LNCAP (cell line): Measurements from ENCODE around the gene IFRD1.

Source experiments
- TF ChIP-seq, protein P1 (sequence below): fragments of 450-650 bp; IDR thresholded peaks from 2 replicates; pipeline ENCODE4 v1.5.1; 2017; ENCODE audit warnings: mild to moderate bottlenecking

IFRD1 gene

DNA sequence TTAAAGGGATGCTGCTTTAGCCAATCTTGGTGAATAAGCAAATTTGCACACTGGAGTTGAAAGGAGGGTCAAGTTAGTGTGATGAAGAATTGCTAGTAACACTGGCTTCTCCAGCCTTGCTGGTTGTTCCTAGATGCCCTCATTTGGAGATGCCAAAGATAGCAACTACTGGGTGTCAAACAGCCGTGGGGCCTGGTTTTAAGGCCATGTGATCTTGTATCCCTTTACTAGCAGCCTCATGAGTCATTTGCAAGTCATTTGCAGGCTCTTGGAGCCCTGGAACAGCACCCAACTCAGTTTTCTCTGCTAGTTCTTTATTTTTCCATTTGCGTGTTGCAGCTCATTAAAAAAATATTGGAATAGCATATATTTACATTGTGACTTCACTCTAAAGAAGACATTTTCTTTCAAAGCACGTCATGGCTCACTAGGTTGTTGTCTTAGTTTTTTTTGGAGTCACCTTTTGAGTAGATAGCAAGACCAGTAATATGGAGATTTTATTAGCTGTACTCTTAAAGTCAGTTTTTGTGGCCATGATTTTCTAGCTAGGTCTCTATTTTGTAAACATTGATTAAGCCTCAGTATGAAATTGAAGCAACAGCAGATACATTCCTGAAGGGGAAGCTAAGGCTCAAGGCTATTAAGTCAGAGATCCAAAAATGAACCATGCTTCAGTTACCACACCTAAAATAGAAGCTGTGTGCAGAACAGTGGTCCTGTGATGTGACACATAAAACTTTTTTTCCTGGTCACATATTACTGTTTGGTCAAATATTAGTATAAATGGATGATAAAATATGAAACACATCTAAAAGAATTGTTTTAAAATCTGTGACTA, 31.8 kb downstream of the IFRD1 start:
- TF ChIP-seq, protein P1, sequence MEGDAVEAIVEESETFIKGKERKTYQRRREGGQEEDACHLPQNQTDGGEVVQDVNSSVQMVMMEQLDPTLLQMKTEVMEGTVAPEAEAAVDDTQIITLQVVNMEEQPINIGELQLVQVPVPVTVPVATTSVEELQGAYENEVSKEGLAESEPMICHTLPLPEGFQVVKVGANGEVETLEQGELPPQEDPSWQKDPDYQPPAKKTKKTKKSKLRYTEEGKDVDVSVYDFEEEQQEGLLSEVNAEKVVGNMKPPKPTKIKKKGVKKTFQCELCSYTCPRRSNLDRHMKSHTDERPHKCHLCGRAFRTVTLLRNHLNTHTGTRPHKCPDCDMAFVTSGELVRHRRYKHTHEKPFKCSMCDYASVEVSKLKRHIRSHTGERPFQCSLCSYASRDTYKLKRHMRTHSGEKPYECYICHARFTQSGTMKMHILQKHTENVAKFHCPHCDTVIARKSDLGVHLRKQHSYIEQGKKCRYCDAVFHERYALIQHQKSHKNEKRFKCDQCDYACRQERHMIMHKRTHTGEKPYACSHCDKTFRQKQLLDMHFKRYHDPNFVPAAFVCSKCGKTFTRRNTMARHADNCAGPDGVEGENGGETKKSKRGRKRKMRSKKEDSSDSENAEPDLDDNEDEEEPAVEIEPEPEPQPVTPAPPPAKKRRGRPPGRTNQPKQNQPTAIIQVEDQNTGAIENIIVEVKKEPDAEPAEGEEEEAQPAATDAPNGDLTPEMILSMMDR, result no peak

- TF ChIP-seq, protein P1, result no peak
Measured at GRCh38 chr7:112484671-112485167, 34.5 kb downstream of the IFRD1 start.

DNA sequence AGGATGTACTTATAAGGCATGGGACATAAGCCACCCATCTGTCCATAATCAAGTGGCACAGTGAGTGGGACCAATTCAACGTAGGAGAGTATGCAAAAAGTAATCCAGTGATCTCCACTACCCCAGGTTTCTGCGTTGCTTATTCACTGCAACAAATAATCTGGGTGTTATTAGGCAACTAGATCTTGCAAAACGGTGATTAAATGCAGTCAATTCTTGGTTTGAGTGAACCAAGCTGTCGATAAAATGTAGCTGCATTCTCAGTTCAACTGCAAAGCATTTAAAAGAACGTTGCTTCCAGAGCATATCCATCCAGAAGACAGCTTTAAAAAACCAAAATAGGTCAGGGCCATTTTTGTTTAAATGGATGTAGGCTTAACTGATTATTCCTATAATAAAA, 35.5 kb downstream of the IFRD1 start:
- TF ChIP-seq, protein P1, result no peak

GRCh38 chr7:112487457-112488263, 37.4 kb downstream of the IFRD1 start:
- TF ChIP-seq, protein P1, result no peak

DNA sequence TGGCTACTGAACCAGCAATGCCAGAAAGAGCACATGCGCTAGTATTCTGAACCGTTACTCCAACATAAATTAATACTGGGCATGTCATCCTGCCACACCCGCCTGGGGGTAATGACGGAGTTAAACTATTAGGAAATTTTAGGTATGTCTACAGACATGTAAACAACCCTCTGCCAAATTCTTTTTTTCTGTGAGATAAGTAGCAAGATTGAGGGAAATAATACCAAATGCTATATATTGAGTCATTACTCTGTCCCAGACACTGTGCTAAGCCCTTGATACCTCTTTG, 37.9 kb downstream of the IFRD1 start:
- TF ChIP-seq, protein P1, result no peak

GRCh38 chr7:112492186-112492585, 41.9 kb downstream of the IFRD1 start:
- TF ChIP-seq, protein P1, result no peak

- TF ChIP-seq, protein P1, result no peak
Measured at GRCh38 chr7:112494656-112495055, 44.4 kb downstream of the IFRD1 start.
